Measurements from ENCODE around the gene DNAJC4.

Gene DNAJC4

DNA sequence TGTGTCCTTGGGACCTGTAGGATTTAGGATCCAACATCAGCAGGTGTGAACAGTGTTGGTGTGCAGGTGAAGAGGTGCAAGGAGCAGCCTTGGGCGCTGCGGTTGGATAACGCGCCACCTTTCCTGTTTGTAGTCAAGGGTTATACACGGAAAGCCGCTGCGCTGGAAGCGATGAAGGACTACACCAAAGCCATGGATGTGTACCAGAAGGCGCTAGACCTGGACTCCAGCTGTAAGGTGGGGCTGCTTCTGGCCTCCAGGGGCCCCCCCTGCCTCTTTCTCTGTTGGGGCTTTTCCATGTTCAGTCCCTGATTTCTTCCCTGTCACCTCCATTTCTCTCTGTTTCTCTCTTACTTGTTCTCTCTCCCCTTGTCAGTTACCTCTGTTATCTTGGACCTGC is 27.4 kb upstream of the DNAJC4 start:
- CTCF ChIA-PET = interaction anchor here (1.0 to 16.7 kb wide), 7 partner anchors 11 to 129 kb away, joined by 3 to 368 read pairs (median 27); partner anchors contain the start of genes CATSPERZ, DNAJC4, ESRRA and FKBP2
- no peak for DNase-seq (ENCODE audit: extremely low spot score)
- POLR2A ChIA-PET = interaction anchor here (0.9 to 1.3 kb wide), 2 partner anchors 12 to 18 kb away, joined by 3 to 4 read pairs; no protein-coding TSS in a partner anchor
- no peak for TF ChIP-seq CTCF (IDR thresholded peaks at IDR 0.05; ENCODE audit: control extremely low read depth, extremely low read depth, low read depth, missing control alignments)

- ChIA-PET POLR2A (interaction anchor here (0.9 to 2.8 kb wide), 4 partner anchors 11 to 101 kb away, joined by 3 to 17 read pairs (median 6); no protein-coding TSS in a partner anchor), CTCF (interaction anchor here (0.7 to 16.7 kb wide), 14 partner anchors 8 to 172 kb away, joined by 3 to 368 read pairs (median 18); partner anchors contain the start of genes CATSPERZ, DNAJC4, ESRRA and FKBP2)
- no peak for DNase-seq (ENCODE audit: extremely low spot score)
- TF ChIP-seq CTCF (IDR thresholded peaks at IDR 0.05; ENCODE audit: control extremely low read depth, extremely low read depth, low read depth, missing control alignments) = no peak
Measured at GRCh38 chr11:64203421-64204079, 26.8 kb upstream of the DNAJC4 start.

DNA sequence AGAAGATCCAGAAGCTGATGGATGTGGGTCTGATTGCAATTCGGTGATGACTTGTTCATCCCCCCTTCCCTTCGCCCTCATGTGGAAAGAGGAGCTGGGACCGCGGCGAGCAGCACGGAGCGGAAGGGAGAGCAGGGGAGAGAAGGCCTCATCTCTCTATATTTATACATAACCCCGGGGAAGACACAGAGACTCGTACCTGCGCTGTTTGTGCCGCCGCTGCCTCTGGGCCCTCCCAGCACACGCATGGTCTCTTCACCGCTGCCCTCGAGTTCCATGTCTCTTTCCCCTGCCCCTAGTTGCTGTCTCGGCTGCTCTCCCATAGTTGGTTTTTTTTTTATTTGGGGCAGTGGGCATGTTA is 26.3 kb upstream of the DNAJC4 start:
- DNase-seq (ENCODE audit: extremely low spot score) = no peak
- POLR2A ChIA-PET = interaction anchor here (0.7 to 4.7 kb wide), 6 partner anchors 10 to 113 kb away, joined by 3 to 36 read pairs (median 8); partner anchors contain the start of genes FKBP2, STIP1 and TRMT112
- CTCF ChIA-PET = interaction anchor here (0.6 to 16.7 kb wide), 25 partner anchors 8 to 203 kb away, joined by 3 to 368 read pairs (median 6); partner anchors contain the start of genes CATSPERZ, DNAJC4, ESRRA and FKBP2
- TF ChIP-seq CTCF (IDR thresholded peaks at IDR 0.05; ENCODE audit: control extremely low read depth, extremely low read depth, low read depth, missing control alignments) = no peak

GRCh38 chr11:64204464-64204989 is 25.8 kb upstream of the DNAJC4 start:
- DNase-seq (ENCODE audit: extremely low spot score) = peak; percentile 83
- POLR2A ChIA-PET = interaction anchor here (0.5 to 4.7 kb wide), 9 partner anchors 13 to 1373 kb away, joined by 3 to 36 read pairs (median 6); partner anchors contain the start of genes FKBP2, NUDT22, STIP1 and STX5
- peak; percentile 84 for TF ChIP-seq CTCF (IDR thresholded peaks at IDR 0.05; ENCODE audit: control extremely low read depth, extremely low read depth, low read depth, missing control alignments)
- CTCF ChIA-PET = interaction anchor here (0.6 to 16.7 kb wide), 26 partner anchors 9 to 204 kb away, joined by 3 to 368 read pairs (median 6); partner anchors contain the start of genes BAD, CATSPERZ, DNAJC4 and ESRRA

DNA sequence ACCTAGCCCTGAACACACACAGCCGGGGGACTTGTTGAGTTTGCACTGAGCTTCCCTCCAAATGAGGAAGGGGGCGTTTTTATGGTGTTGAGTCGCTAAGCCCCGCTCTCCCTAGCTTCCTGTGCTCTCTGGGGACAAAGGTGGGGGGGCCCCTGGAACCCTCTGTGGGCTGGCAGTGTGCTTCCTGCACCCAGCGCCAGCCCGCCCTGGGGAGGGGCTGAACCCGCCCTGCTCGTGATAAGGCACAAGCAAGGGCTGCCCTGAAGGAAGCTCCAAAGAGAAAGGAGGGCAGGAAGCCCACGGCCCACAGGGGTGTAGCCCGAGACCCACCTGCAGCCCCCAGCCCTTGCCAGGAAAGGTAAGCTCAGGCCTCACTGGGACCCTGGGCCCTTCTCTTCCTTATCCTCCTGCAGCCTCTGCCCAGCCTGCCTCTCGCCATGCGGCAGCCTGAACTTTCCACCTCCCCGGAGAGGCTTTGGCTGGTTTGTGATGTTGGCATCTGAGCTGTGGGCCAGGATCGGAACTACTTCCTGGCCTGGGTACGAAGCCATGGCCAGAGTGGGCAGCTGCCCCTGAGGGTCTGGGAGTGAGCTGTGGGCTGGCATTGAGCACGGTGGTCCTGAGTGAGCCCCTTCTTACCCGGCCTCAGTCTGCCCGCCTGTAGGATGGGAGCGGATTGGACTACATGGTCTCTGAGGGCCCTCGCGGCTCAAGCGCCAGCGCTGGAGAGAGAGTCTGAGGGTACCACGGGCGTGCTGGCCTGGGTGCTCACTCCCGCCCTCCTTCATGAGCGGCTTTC is 23.7 kb upstream of the DNAJC4 start, which contains the start of gene FERMT3:
FERMT3 (plus strand) TSS at position 265 of the 799 bp plus-strand sequence. CDS start 644 bp downstream, outside the sequence.
- ChIA-PET POLR2A (interaction anchor here (1.6 to 4.7 kb wide), 7 partner anchors 10 to 98 kb away, joined by 8 to 36 read pairs (median 10); partner anchors contain the start of genes FKBP2, NUDT22, STIP1 and TRPT1), CTCF (interaction anchor here (1.2 to 16.7 kb wide), 12 partner anchors 11 to 206 kb away, joined by 3 to 368 read pairs (median 24); partner anchors contain the start of genes CATSPERZ, DNAJC4, ESRRA and FKBP2)
- TF ChIP-seq CTCF (IDR thresholded peaks at IDR 0.05; ENCODE audit: control extremely low read depth, extremely low read depth, low read depth, missing control alignments) = no peak
- DNase-seq (ENCODE audit: extremely low spot score) = peak; percentile 70
